Middle frontal gyrus (tissue), 1 donor: ENCODE data around the gene KRTAP10-7.
"Not testable (repeated sequence)": the region's sequence is repeated elsewhere in the genome, so short reads cannot be mapped to it uniquely, and the experiment has no call there.

ENCODE experiments used
- DNase-seq: peaks from one replicate; pipeline ENCODE4 v3.0.0-alpha.2; 2015; ENCODE audit warnings: low spot score; ENCODE audit errors: extremely low spot score

Gene KRTAP10-7

GRCh38 chr21:44590311-44590721 is 10.1 kb upstream of the KRTAP10-7 start:
- DNase-seq, result no peak

GRCh38 chr21:44590897-44591800 is 9.2 kb upstream of the KRTAP10-7 start:
- DNase-seq, result not testable (repeated sequence)

- not testable (repeated sequence) for DNase-seq
These were observed 8.6 kb upstream of the KRTAP10-7 start for GRCh38 chr21:44591801-44592130.

GRCh38 chr21:44592446-44593311 is 7.7 kb upstream of the KRTAP10-7 start, which contains the start of gene KRTAP10-6:
TSS of gene KRTAP10-6 (minus strand) at chr21:44592505. CDS start at chr21:44592484, 21 bp downstream.
- DNase-seq, result no peak

GRCh38 chr21:44593598-44594405 is 6.6 kb upstream of the KRTAP10-7 start:
- no peak for DNase-seq

- DNase-seq, result no peak
These were observed 5.9 kb upstream of the KRTAP10-7 start for GRCh38 chr21:44594406-44594916.

- no peak for DNase-seq
These were observed 4.9 kb upstream of the KRTAP10-7 start for GRCh38 chr21:44595524-44595923.

- DNase-seq, result no peak
These were observed 4.2 kb upstream of the KRTAP10-7 start for GRCh38 chr21:44596068-44596725.

GRCh38 chr21:44598061-44598460 is 2.3 kb upstream of the KRTAP10-7 start:
- DNase-seq, result no peak

GRCh38 chr21:44599264-44600029 is 950 bp upstream of the KRTAP10-7 start:
- no peak for DNase-seq

- not testable (repeated sequence) for DNase-seq
These were observed 694 bp downstream of the KRTAP10-7 start for GRCh38 chr21:44601091-44601490.

GRCh38 chr21:44601596-44602462 is 1.4 kb downstream of the KRTAP10-7 start:
- DNase-seq, result no peak

- DNase-seq, result no peak
These were observed 2.1 kb downstream of the KRTAP10-7 start for GRCh38 chr21:44602463-44602850.

GRCh38 chr21:44603109-44603875 is 2.9 kb downstream of the KRTAP10-7 start:
- DNase-seq, result no peak

- DNase-seq, result no peak
These were observed 3.5 kb downstream of the KRTAP10-7 start for GRCh38 chr21:44603911-44604310.

GRCh38 chr21:44606495-44606894 is 6.1 kb downstream of the KRTAP10-7 start:
- no peak for DNase-seq

- DNase-seq, result no peak
These were observed 8.8 kb downstream of the KRTAP10-7 start for GRCh38 chr21:44609193-44609592.
